GM12874 (cell line): Measurements from ENCODE around the gene AP1M2.

ENCODE experiments used
- CTCF ChIP-seq: IDR thresholded peaks from 2 replicates; pipeline ENCODE4 v1.5.1; 2011; ENCODE audit warnings: low read depth, mild to moderate bottlenecking, control low read depth, low read length, moderate library complexity; ENCODE audit not compliant: insufficient read depth

AP1M2 gene

GRCh38 chr19:10577951-10578350, 9.2 kb downstream of the AP1M2 start:
- no peak for TF ChIP-seq CTCF

GRCh38 chr19:10575011-10575716, 11.9 kb downstream of the AP1M2 start:
- no peak for TF ChIP-seq CTCF

DNA sequence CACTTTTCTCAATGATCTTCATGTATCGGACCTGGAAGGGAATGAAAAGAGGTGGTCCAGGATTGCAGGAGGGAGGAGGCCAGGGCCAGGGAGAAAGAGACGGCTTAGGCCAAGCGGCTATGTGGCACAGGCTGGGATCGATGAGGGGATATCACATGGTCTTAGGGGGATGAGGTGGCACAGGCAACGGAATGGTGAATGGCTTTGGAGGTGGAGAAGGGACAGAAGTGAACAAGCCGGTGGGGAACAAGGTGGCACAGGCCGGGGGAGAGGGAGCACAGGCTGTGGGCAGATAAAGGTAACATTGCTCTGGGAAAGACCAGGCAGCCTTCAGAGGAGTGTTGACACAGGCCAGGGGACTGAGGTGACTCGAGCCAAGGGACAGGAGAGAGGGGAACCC, 12.7 kb downstream of the AP1M2 start:
- no peak for TF ChIP-seq CTCF

GRCh38 chr19:10568826-10569651, 18.1 kb downstream of the AP1M2 start, which contains the start of gene CDKN2D:
CDKN2D (minus strand) TSS chr19:10568979; CDS start chr19:10568653, 326 bp downstream.
- no peak for TF ChIP-seq CTCF

GRCh38 chr19:10568062-10568825, 18.9 kb downstream of the AP1M2 start:
- no peak for TF ChIP-seq CTCF

GRCh38 chr19:10567656-10568055, 19.5 kb downstream of the AP1M2 start:
- TF ChIP-seq CTCF, result no peak
